H54 (cell line): ENCODE data around the gene NTM.

ENCODE experiments used
- DNase-seq: peaks from one replicate; pipeline ENCODE4 v3.0.0; 2011; ENCODE audit warnings: low spot score, mixed read lengths; ENCODE audit not compliant: insufficient read length
- FAIRE-seq: peaks from 3 replicates; lab custom pipeline; 2011; peaks lifted over from hg19 to GRCh38; lab: Jason Lieb, UNC
- POLR2A ChIP-seq: IDR thresholded peaks from 2 replicates; pipeline ENCODE4 v1.6.1; 2011; ENCODE audit warnings: low read depth, mild to moderate bottlenecking, low read length

The NTM gene

GRCh38 chr11:131628739-131629138 lies 258.3 kb downstream of the NTM start:
- no peak for FAIRE-seq
- TF ChIP-seq POLR2A, result no peak
- DNase-seq, result no peak

GRCh38 chr11:131629925-131630540 lies 259.6 kb downstream of the NTM start:
- no peak for TF ChIP-seq POLR2A
- FAIRE-seq (no peak), DNase-seq (no peak)

- DNase-seq (no peak), FAIRE-seq (no peak)
- no peak for TF ChIP-seq POLR2A
These were observed 262.6 kb downstream of the NTM start for GRCh38 chr11:131632971-131633370.

GRCh38 chr11:131633921-131634715 lies 263.7 kb downstream of the NTM start:
- no peak for DNase-seq
- TF ChIP-seq POLR2A, result no peak
- no peak for FAIRE-seq

GRCh38 chr11:131637469-131638175 lies 267.2 kb downstream of the NTM start:
- no peak for DNase-seq
- TF ChIP-seq POLR2A, result no peak
- no peak for FAIRE-seq

GRCh38 chr11:131638889-131639288 lies 268.5 kb downstream of the NTM start:
- no peak for DNase-seq
- TF ChIP-seq POLR2A, result no peak
- FAIRE-seq, result no peak

- no peak for TF ChIP-seq POLR2A
- FAIRE-seq (no peak), DNase-seq (no peak)
These were observed 269.9 kb downstream of the NTM start for GRCh38 chr11:131640320-131640719.

- DNase-seq, result no peak
- no peak for FAIRE-seq
- no peak for TF ChIP-seq POLR2A
These were observed 272.5 kb downstream of the NTM start for GRCh38 chr11:131642756-131643531.

GRCh38 chr11:131644204-131644795 lies 273.9 kb downstream of the NTM start:
- DNase-seq (no peak), FAIRE-seq (no peak)
- TF ChIP-seq POLR2A, result no peak

GRCh38 chr11:131645237-131645636 lies 274.8 kb downstream of the NTM start:
- DNase-seq (no peak), FAIRE-seq (no peak)

GRCh38 chr11:131649856-131650255 lies 279.4 kb downstream of the NTM start:
- TF ChIP-seq POLR2A, result no peak
- DNase-seq, result no peak
- no peak for FAIRE-seq

More at GRCh38 chr11:131645237-131645636, 274.8 kb downstream of the NTM start:
- no peak for TF ChIP-seq POLR2A

GRCh38 chr11:131652231-131652630 lies 281.8 kb downstream of the NTM start:
- no peak for DNase-seq
- no peak for FAIRE-seq

GRCh38 chr11:131653260-131653659 lies 282.8 kb downstream of the NTM start:
- DNase-seq, result no peak
- TF ChIP-seq POLR2A, result no peak
- FAIRE-seq, result no peak

More at GRCh38 chr11:131652231-131652630, 281.8 kb downstream of the NTM start:
- no peak for TF ChIP-seq POLR2A
